ENCODE measurements around the gene PRELID2.
"Not testable (repeated sequence)": the region's sequence is repeated elsewhere in the genome, so short reads cannot be mapped to it uniquely, and the experiment has no call there.

PRELID2 gene

GRCh38 chr5:145743396-145744061 lies 91.6 kb downstream of the PRELID2 start:
- no peak for DNase-seq

- DNase-seq, result no peak
Observed at GRCh38 chr5:145739843-145740242, 95.3 kb downstream of the PRELID2 start.

- no peak for DNase-seq
Observed at GRCh38 chr5:145738227-145738626, 96.9 kb downstream of the PRELID2 start.

GRCh38 chr5:145737578-145737977 lies 97.6 kb downstream of the PRELID2 start:
- no peak for DNase-seq

GRCh38 chr5:145729956-145730355 lies 105.2 kb downstream of the PRELID2 start:
- not testable (repeated sequence) for DNase-seq

GRCh38 chr5:145723516-145723915 lies 111.6 kb downstream of the PRELID2 start:
- no peak for DNase-seq

GRCh38 chr5:145718956-145719355 lies 116.2 kb downstream of the PRELID2 start:
- DNase-seq, result no peak

- no peak for DNase-seq
Observed at GRCh38 chr5:145715412-145715811, 119.7 kb downstream of the PRELID2 start.

GRCh38 chr5:145712245-145712644 lies 122.9 kb downstream of the PRELID2 start:
- DNase-seq, result no peak

GRCh38 chr5:145711417-145711816 lies 123.7 kb downstream of the PRELID2 start:
- no peak for DNase-seq
